Hematopoietic multipotent progenitor cell treated with erythropoietin and hydrocortisone succinate and interleukin-3 and kit ligand, for 17 days (in vitro differentiated cells): Measurements from ENCODE around the gene UEVLD.

ENCODE experiments used
- DNase-seq: peaks from one replicate; pipeline ENCODE4 v3.0.0-alpha.2; 2015; ENCODE audit warnings: low spot score

UEVLD gene

GRCh38 chr11:18581825-18582224 lies 6.7 kb downstream of the UEVLD start:
- no peak for DNase-seq

- DNase-seq: no peak
Measured at GRCh38 chr11:18580113-18580766, 8.3 kb downstream of the UEVLD start.

GRCh38 chr11:18578975-18579598 lies 9.4 kb downstream of the UEVLD start:
- no peak for DNase-seq

- no peak for DNase-seq
Measured at GRCh38 chr11:18575361-18575760, 13.2 kb downstream of the UEVLD start.

GRCh38 chr11:18567081-18567480 lies 21.5 kb downstream of the UEVLD start:
- no peak for DNase-seq

- no peak for DNase-seq
Measured at GRCh38 chr11:18566406-18566805, 22.1 kb downstream of the UEVLD start.

- no peak for DNase-seq
Measured at GRCh38 chr11:18564149-18564548, 24.4 kb downstream of the UEVLD start.

GRCh38 chr11:18563090-18563730 lies 25.3 kb downstream of the UEVLD start:
- DNase-seq: no peak

- no peak for DNase-seq
Measured at GRCh38 chr11:18548001-18548400, 40.5 kb downstream of the UEVLD start.

- peak; percentile 46 for DNase-seq
Measured at GRCh38 chr11:18540207-18541009, 48.1 kb downstream of the UEVLD start.

GRCh38 chr11:18536209-18536608 lies 52.3 kb downstream of the UEVLD start:
- DNase-seq: no peak

- DNase-seq: no peak
Measured at GRCh38 chr11:18534245-18534644, 54.3 kb downstream of the UEVLD start.

GRCh38 chr11:18533365-18533764 lies 55.2 kb downstream of the UEVLD start:
- DNase-seq: no peak

- DNase-seq: no peak
Measured at GRCh38 chr11:18527512-18527911, 61.0 kb downstream of the UEVLD start.

GRCh38 chr11:18526521-18527296 lies 61.8 kb downstream of the UEVLD start, which contains the start of gene TSG101:
Gene TSG101 (minus strand): TSS chr11:18526942. CDS start chr11:18526816, 126 bp downstream.
- DNase-seq: peak; percentile 95

GRCh38 chr11:18526130-18526520 lies 62.4 kb downstream of the UEVLD start:
- DNase-seq: no peak

GRCh38 chr11:18524248-18524647 lies 64.3 kb downstream of the UEVLD start:
- no peak for DNase-seq

- no peak for DNase-seq
Measured at GRCh38 chr11:18523084-18523483, 65.5 kb downstream of the UEVLD start.

- no peak for DNase-seq
Measured at GRCh38 chr11:18522388-18522787, 66.1 kb downstream of the UEVLD start.

- no peak for DNase-seq
Measured at GRCh38 chr11:18521122-18521521, 67.4 kb downstream of the UEVLD start.

- no peak for DNase-seq
Measured at GRCh38 chr11:18502352-18502751, 86.2 kb downstream of the UEVLD start.

GRCh38 chr11:18501629-18502028 lies 86.9 kb downstream of the UEVLD start:
- no peak for DNase-seq
